GM19351 (cell line): ENCODE measurements around the gene RPS6KA4.
"Not testable (repeated sequence)": the region's sequence is repeated elsewhere in the genome, so short reads cannot be mapped to it uniquely, and the experiment has no call there.

ENCODE experiments used
- ATAC-seq: cut with Tn5 transposase; IDR thresholded peaks from one replicate; pipeline ENCODE4 v1.9.1; 2021; ENCODE audit warnings: mild to moderate bottlenecking, moderate library complexity; ENCODE audit not compliant: unreplicated experiment

Gene RPS6KA4

GRCh38 chr11:64358907-64359711 is at the start of gene RPS6KA4:
Gene RPS6KA4, plus strand, starts transcription at chr11:64359162. Its CDS starts 74 bp downstream, at chr11:64359236.
- peak; percentile 75 for ATAC-seq

- no peak for ATAC-seq
Observed at GRCh38 chr11:64312947-64313346, 46.0 kb upstream of the RPS6KA4 start.

GRCh38 chr11:64313491-64314145 is 45.3 kb upstream of the RPS6KA4 start:
- no peak for ATAC-seq

- no peak for ATAC-seq
Observed at GRCh38 chr11:64314146-64314804, 44.7 kb upstream of the RPS6KA4 start.

GRCh38 chr11:64314805-64315561 is 44.0 kb upstream of the RPS6KA4 start:
- ATAC-seq = no peak

- ATAC-seq = not testable (repeated sequence)
Observed at GRCh38 chr11:64315667-64316526, 43.1 kb upstream of the RPS6KA4 start.

GRCh38 chr11:64316672-64317324 is 42.2 kb upstream of the RPS6KA4 start:
- no peak for ATAC-seq

GRCh38 chr11:64317325-64317960 is 41.5 kb upstream of the RPS6KA4 start, which contains the start of gene TRMT112:
Gene TRMT112, minus strand, starts transcription at chr11:64317559. Its CDS starts 33 bp downstream, at chr11:64317526.
- ATAC-seq = peak; percentile 74

- ATAC-seq = peak; percentile 77
Observed at GRCh38 chr11:64317961-64318765, 40.8 kb upstream of the RPS6KA4 start, which contains the start of gene PRDX5. Gene PRDX5, plus strand, starts transcription at chr11:64318121. Its CDS starts 95 bp downstream, at chr11:64318216.

GRCh38 chr11:64318766-64319761 is 39.9 kb upstream of the RPS6KA4 start:
- no peak for ATAC-seq

- no peak for ATAC-seq
Observed at GRCh38 chr11:64320556-64320955, 38.4 kb upstream of the RPS6KA4 start.

GRCh38 chr11:64321026-64321425 is 37.9 kb upstream of the RPS6KA4 start:
- no peak for ATAC-seq

- ATAC-seq = no peak
Observed at GRCh38 chr11:64321533-64321932, 37.4 kb upstream of the RPS6KA4 start.

- no peak for ATAC-seq
Observed at GRCh38 chr11:64322925-64323260, 36.1 kb upstream of the RPS6KA4 start.

GRCh38 chr11:64323373-64323772 is 35.6 kb upstream of the RPS6KA4 start:
- ATAC-seq = no peak

- not testable (repeated sequence) for ATAC-seq
Observed at GRCh38 chr11:64323984-64324383, 35.0 kb upstream of the RPS6KA4 start.
